Measurements from ENCODE around the gene ONECUT1. TPM values are rescaled to one million over a fixed set of nuclear protein-coding genes. Genes with fewer than 3 reads are reported as not detected.

The ONECUT1 gene
- total RNA-seq, 1 donor from 2014 or later = 0.15 TPM

- peaks cover 50% of the 10 kb centered on the region for H3K27me3 Mint-ChIP-seq (ENCODE audit: low read depth)
- DNase-seq (ENCODE audit: low spot score) = no peak
- H3K4me3 Mint-ChIP-seq (ENCODE audit: unreplicated experiment) = peak overlapping the region; percentile 72
- peaks cover 1% of the 10 kb centered on the region for H3K36me3 Mint-ChIP-seq (ENCODE audit: low read depth)
- no peaks in the 10 kb centered on the region for H3K9me3 Mint-ChIP-seq (ENCODE audit: low read depth)
- TF ChIP-seq CTCF (IDR thresholded peaks at IDR 0.05) = no peak
- peaks cover 20% of the 10 kb centered on the region for H3K4me1 Mint-ChIP-seq (ENCODE audit: low read depth)
- H3K27ac Mint-ChIP-seq (ENCODE audit: unreplicated experiment) = no peak overlapping the region
Measured at GRCh38 chr15:52789601-52790168, 451 bp downstream of the ONECUT1 start.

GRCh38 chr15:52789008-52789600 lies 1.0 kb downstream of the ONECUT1 start:
- no peak for TF ChIP-seq CTCF (IDR thresholded peaks at IDR 0.05)
- H3K27ac Mint-ChIP-seq (ENCODE audit: unreplicated experiment) = no peak overlapping the region
- H3K4me1 Mint-ChIP-seq (ENCODE audit: low read depth) = peaks cover 20% of the 10 kb centered on the region
- DNase-seq (ENCODE audit: low spot score) = peak; percentile 94
- peaks cover 49% of the 10 kb centered on the region for H3K27me3 Mint-ChIP-seq (ENCODE audit: low read depth)
- peak overlapping the region; percentile 47 for H3K4me3 Mint-ChIP-seq (ENCODE audit: unreplicated experiment)
- H3K36me3 Mint-ChIP-seq (ENCODE audit: low read depth) = peaks cover 1% of the 10 kb centered on the region
- H3K9me3 Mint-ChIP-seq (ENCODE audit: low read depth) = no peaks in the 10 kb centered on the region

GRCh38 chr15:52788099-52788986 lies 1.8 kb downstream of the ONECUT1 start:
- Mint-ChIP-seq H3K27ac (ENCODE audit: unreplicated experiment) (no peak overlapping the region), H3K4me3 (ENCODE audit: unreplicated experiment) (no peak overlapping the region), H3K36me3 (ENCODE audit: low read depth) (peaks cover 1% of the 10 kb centered on the region), H3K4me1 (ENCODE audit: low read depth) (peaks cover 23% of the 10 kb centered on the region), H3K9me3 (ENCODE audit: low read depth) (no peaks in the 10 kb centered on the region), H3K27me3 (ENCODE audit: low read depth) (peaks cover 53% of the 10 kb centered on the region)
- no peak for DNase-seq (ENCODE audit: low spot score)
- TF ChIP-seq CTCF (IDR thresholded peaks at IDR 0.05) = no peak

- DNase-seq (ENCODE audit: low spot score) = no peak
- TF ChIP-seq CTCF (IDR thresholded peaks at IDR 0.05) = no peak
- Mint-ChIP-seq H3K36me3 (ENCODE audit: low read depth) (peaks cover 1% of the 10 kb centered on the region), H3K27me3 (ENCODE audit: low read depth) (peaks cover 56% of the 10 kb centered on the region), H3K4me1 (ENCODE audit: low read depth) (peaks cover 24% of the 10 kb centered on the region), H3K27ac (ENCODE audit: unreplicated experiment) (no peak overlapping the region), H3K9me3 (ENCODE audit: low read depth) (no peaks in the 10 kb centered on the region), H3K4me3 (ENCODE audit: unreplicated experiment) (no peak overlapping the region)
Measured at GRCh38 chr15:52787549-52788098, 2.5 kb downstream of the ONECUT1 start.

GRCh38 chr15:52787123-52787503 lies 3.0 kb downstream of the ONECUT1 start:
- Mint-ChIP-seq H3K36me3 (ENCODE audit: low read depth) (peaks cover 1% of the 10 kb centered on the region), H3K4me3 (ENCODE audit: unreplicated experiment) (no peak overlapping the region), H3K9me3 (ENCODE audit: low read depth) (no peaks in the 10 kb centered on the region), H3K4me1 (ENCODE audit: low read depth) (peaks cover 24% of the 10 kb centered on the region), H3K27ac (ENCODE audit: unreplicated experiment) (no peak overlapping the region), H3K27me3 (ENCODE audit: low read depth) (peaks cover 57% of the 10 kb centered on the region)
- no peak for DNase-seq (ENCODE audit: low spot score)
- TF ChIP-seq CTCF (IDR thresholded peaks at IDR 0.05) = no peak
